ENCODE data around the gene SLC34A1.

GRCh38 chr5:177414481-177414880 lies 30.2 kb downstream of the SLC34A1 start:
- TF ChIP-seq CTCF (IDR thresholded peaks at IDR 0.05; ENCODE audit: low read length) (no peak), EZH2phosphoT487 (IDR thresholded peaks at IDR 0.05; ENCODE audit: low read length) (no peak)

Measured in MM.1S (cell line).